H9 (cell line): ENCODE measurements around the gene OCRL. TPM values are rescaled to one million over a fixed set of nuclear protein-coding genes. Genes with fewer than 3 reads are reported as not detected.

Experiments used
- DNase-seq: peaks from one replicate; pipeline ENCODE4 v3.0.0-alpha.2; 2017
- H2AFZ ChIP-seq: one replicate; pipeline ENCODE4 v1.6.1; 2013; ENCODE audit warnings: mild to moderate bottlenecking, low read length, control low read depth, moderate library complexity
- H2AK5ac ChIP-seq: 2 replicates; pipeline ENCODE4 v1.6.1; 2013; ENCODE audit warnings: low read length, control low read depth, mixed read lengths; ENCODE audit not compliant: insufficient read length
- H2BK120ac ChIP-seq: one replicate; pipeline ENCODE4 v1.6.1; 2013; ENCODE audit warnings: low read depth, mild to moderate bottlenecking, low read length, control low read depth, inconsistent platforms; ENCODE audit not compliant: poor library complexity, severe bottlenecking
- H2BK12ac ChIP-seq: 2 replicates; pipeline ENCODE4 v1.6.1; 2013; ENCODE audit warnings: low read length, control low read depth, mixed read lengths, low read depth; ENCODE audit not compliant: insufficient read length
- H2BK15ac ChIP-seq: 2 replicates; pipeline ENCODE4 v1.6.1; 2013; ENCODE audit warnings: low read depth, low read length, control low read depth
- H2BK20ac ChIP-seq: one replicate; pipeline ENCODE4 v1.6.1; 2013; ENCODE audit warnings: low read depth, mild to moderate bottlenecking, low read length, control low read depth, inconsistent platforms; ENCODE audit not compliant: poor library complexity, severe bottlenecking
- H2BK5ac ChIP-seq: 2 replicates; pipeline ENCODE4 v1.6.1; 2013; ENCODE audit warnings: low read length, control low read depth, mixed read lengths; ENCODE audit not compliant: insufficient read length
- H3K14ac ChIP-seq: 2 replicates; pipeline ENCODE4 v1.6.1; 2013; ENCODE audit warnings: low read length, control low read depth; ENCODE audit not compliant: insufficient read depth
- H3K18ac ChIP-seq: 2 replicates; pipeline ENCODE4 v1.6.1; 2013; ENCODE audit warnings: low read depth, mild to moderate bottlenecking, mixed read lengths, low read length, control low read depth; ENCODE audit not compliant: insufficient read length
- H3K23ac ChIP-seq: 2 replicates; pipeline ENCODE4 v1.6.1; 2013; ENCODE audit warnings: low read length, control low read depth, mixed read lengths, low read depth; ENCODE audit not compliant: insufficient read length
- H3K23me2 ChIP-seq: 2 replicates; pipeline ENCODE4 v1.6.1; 2013; ENCODE audit warnings: low read depth, mild to moderate bottlenecking, mixed read lengths, low read length, control low read depth; ENCODE audit not compliant: insufficient read length, poor library complexity, severe bottlenecking
- H3K27ac ChIP-seq: 2 replicates; pipeline ENCODE4 v1.5.1; 2013; ENCODE audit warnings: low read length, control low read depth, mixed read lengths, low read depth; ENCODE audit not compliant: insufficient read length
- H3K27me3 ChIP-seq: 2 replicates; pipeline ENCODE4 v1.6.1; 2013; ENCODE audit warnings: low read length, control low read depth, inconsistent platforms; ENCODE audit not compliant: insufficient read depth
- H3K4ac ChIP-seq: 2 replicates; pipeline ENCODE4 v1.6.1; 2013; ENCODE audit warnings: low read depth, mild to moderate bottlenecking, control low read depth, inconsistent platforms, low read length, moderate library complexity
- H3K4me1 ChIP-seq: 2 replicates; pipeline ENCODE4 v1.6.1; 2013; ENCODE audit warnings: low read length, control low read depth, inconsistent platforms; ENCODE audit not compliant: insufficient read depth
- H3K4me2 ChIP-seq: 2 replicates; pipeline ENCODE4 v1.6.1; 2013; ENCODE audit warnings: low read length, control low read depth, mixed read lengths; ENCODE audit not compliant: insufficient read length, insufficient read depth
- H3K56ac ChIP-seq: 2 replicates; pipeline ENCODE4 v1.6.1; 2013; ENCODE audit warnings: low read depth, mild to moderate bottlenecking, mixed read lengths, low read length, control low read depth; ENCODE audit not compliant: insufficient read length
- H3K79me1 ChIP-seq: 2 replicates; pipeline ENCODE4 v1.6.1; 2013; ENCODE audit warnings: low read depth, mild to moderate bottlenecking, moderate library complexity, low read length, control low read depth, inconsistent platforms; ENCODE audit not compliant: insufficient read depth, poor library complexity, severe bottlenecking
- H3K79me2 ChIP-seq: 2 replicates; pipeline ENCODE4 v1.6.1; 2013; ENCODE audit warnings: low read length, control low read depth, inconsistent platforms; ENCODE audit not compliant: insufficient read depth
- H3K9ac ChIP-seq: 2 replicates; pipeline ENCODE4 v1.6.1; 2013; ENCODE audit warnings: low read length, control low read depth, mixed read lengths; ENCODE audit not compliant: insufficient read length; ENCODE audit errors: extremely low read depth
- H3K9me3 ChIP-seq: one replicate; pipeline ENCODE4 v1.6.1; 2013; ENCODE audit warnings: low read depth, low read length, inconsistent platforms; ENCODE audit not compliant: control insufficient read depth
- H3T11ph ChIP-seq: one replicate; pipeline ENCODE4 v1.6.1; 2013; ENCODE audit warnings: mild to moderate bottlenecking, low read length, control low read depth, inconsistent platforms
- H4K20me1 ChIP-seq: one replicate; pipeline ENCODE4 v1.6.1; 2013; ENCODE audit not compliant: control insufficient read depth, insufficient read length, insufficient read depth
- H4K5ac ChIP-seq: 2 replicates; pipeline ENCODE4 v1.6.1; 2013; ENCODE audit warnings: low read depth, mild to moderate bottlenecking, mixed read lengths, low read length, control low read depth; ENCODE audit not compliant: insufficient read length
- H4K8ac ChIP-seq: replicated peaks from 2 replicates; pipeline ENCODE4 v1.6.1; 2013; ENCODE audit warnings: low read length, control low read depth, mixed read lengths, low read depth; ENCODE audit not compliant: insufficient read length
- H4K91ac ChIP-seq: 2 replicates; pipeline ENCODE4 v1.6.1; 2013; ENCODE audit warnings: low read depth, mild to moderate bottlenecking, moderate library complexity, mixed read lengths, low read length, control low read depth; ENCODE audit not compliant: insufficient read length
- H3K27ac Mint-ChIP-seq, 3 experiments: 2 replicates in 2 of 3; 3 replicates in 1 of 3; pipeline ENCODE4 v1.8.0; 2020 to 2021; ENCODE audit warnings: mixed read lengths in 3 of 3, mild to moderate bottlenecking in 1 of 3, moderate library complexity in 1 of 3
- H3K27me3 Mint-ChIP-seq: 2 replicates; pipeline ENCODE4 v1.8.0; 2021; ENCODE audit warnings: low read depth, mild to moderate bottlenecking, moderate library complexity, mixed read lengths
- H3K36me3 Mint-ChIP-seq, 3 experiments: 2 replicates in 2 of 3; 3 replicates in 1 of 3; pipeline ENCODE4 v1.8.0; 2020 to 2021; ENCODE audit warnings: low read depth in 3 of 3, mixed read lengths in 3 of 3; ENCODE audit not compliant: insufficient read depth in 1 of 3
- H3K4me1 Mint-ChIP-seq, 2 experiments: 2 replicates each; pipeline ENCODE4 v1.8.0; 2020; ENCODE audit warnings: mixed read lengths in 2 of 2
- H3K4me3 Mint-ChIP-seq, 2 experiments: 2 replicates in 1 of 2; 3 replicates in 1 of 2; pipeline ENCODE4 v1.8.0; 2020 to 2021; ENCODE audit warnings: mild to moderate bottlenecking in 2 of 2, mixed read lengths in 2 of 2, moderate library complexity in 1 of 2
- H3K9me3 Mint-ChIP-seq, 2 experiments: 2 replicates in 1 of 2; 3 replicates in 1 of 2; pipeline ENCODE4 v1.8.0; 2020; ENCODE audit warnings: mild to moderate bottlenecking in 2 of 2, mixed read lengths in 2 of 2, moderate library complexity in 1 of 2
- CTCF ChIP-seq: fragments of 200-600 bp; sonication (generic); conservative IDR thresholded peaks from 3 replicates; pipeline ENCODE4 v1.8.0; 2021; ENCODE audit warnings: antibody characterized with exemption, mild to moderate bottlenecking
- WGBS: extraction: QIAGEN DNeasy Blood & Tissue Kit; methylation state at CpG from one replicate; pipeline ENCODE4 v1.1.7; 2013; ENCODE audit warnings: missing lambda C conversion rate, low lambda C conversion rate, mixed read lengths; ENCODE audit not compliant: insufficient read length; ENCODE audit errors: extremely low coverage; 5-methylcytosine and 5-hydroxymethylcytosine counted together
- total RNA-seq: library from RNA; stranded (reverse); gene quantifications from 2 replicates; pipeline ENCODE4 v1.2.1, GENCODE V29; 2021

The OCRL gene
- total RNA-seq, 1 experiment from 2014 or later = 31.4 TPM

- no peak overlapping the region for H2BK20ac ChIP-seq
- H4K5ac ChIP-seq = no peak overlapping the region
- H2BK5ac ChIP-seq = no peak overlapping the region
- no peaks in the 10 kb centered on the region for H3K9me3 Mint-ChIP-seq
- no peak for TF ChIP-seq CTCF
- H3K27ac ChIP-seq = no peak overlapping the region
- H4K91ac ChIP-seq = no peak overlapping the region
- no peak overlapping the region for H3K56ac ChIP-seq
- no peak overlapping the region for H2BK12ac ChIP-seq
- no peak overlapping the region for H3K23ac ChIP-seq
- no CpG with 5 or more reads among the region's 5 CpGs for WGBS
- no peaks in the 10 kb centered on the region for H3K23me2 ChIP-seq
- H3K36me3 Mint-ChIP-seq = peaks cover 0 to 11% (median 6%) of the 10 kb centered on the region in 3 experiments; a peak in 3 of 7 replicates
- H3K4me1 Mint-ChIP-seq = peaks cover 10 to 22% of the 10 kb centered on the region in 2 experiments; a peak in 3 of 4 replicates
- peaks cover 4% of the 10 kb centered on the region; the same call in 1 of the 2 replicates for H3K27me3 Mint-ChIP-seq
- peak overlapping the region; percentile 11 for H3K4me2 ChIP-seq
- H2AK5ac ChIP-seq = no peak overlapping the region
- H4K8ac ChIP-seq = no peak overlapping the region
- no peak overlapping the region for H3T11ph ChIP-seq
- H4K20me1 ChIP-seq = no peaks in the 10 kb centered on the region
- no peaks in the 10 kb centered on the region for H3K27me3 ChIP-seq
- no peak overlapping the region for H3K4ac ChIP-seq
- H3K79me2 ChIP-seq = no peaks in the 10 kb centered on the region
- H3K9me3 ChIP-seq = no peaks in the 10 kb centered on the region
- no peak overlapping the region for H3K14ac ChIP-seq
- H2BK15ac ChIP-seq = no peak overlapping the region
- H3K79me1 ChIP-seq = no peaks in the 10 kb centered on the region
- no peak overlapping the region for H3K9ac ChIP-seq
- no peak overlapping the region for H2AFZ ChIP-seq
- H3K4me1 ChIP-seq = no peaks in the 10 kb centered on the region
- H2BK120ac ChIP-seq = no peak overlapping the region
- H3K4me3 Mint-ChIP-seq = no peak overlapping the region
- no peak overlapping the region for H3K18ac ChIP-seq
- peak overlapping the region in 1 of 3 experiments; percentile 5; a peak in 2 of 7 replicates for H3K27ac Mint-ChIP-seq
- DNase-seq = no peak
Observed at GRCh38 chrX:129599499-129599898, 59.4 kb downstream of the OCRL start.
